ENCODE data around the gene LITAFD.
"Not testable (repeated sequence)": the region's sequence is repeated elsewhere in the genome, so short reads cannot be mapped to it uniquely, and the experiment has no call there.

LITAFD gene

GRCh38 chr16:8869212-8869987 is 12.8 kb upstream of the LITAFD start:
- DNase-seq (ENCODE audit: extremely low spot score, insufficient read length, low read depth) (no peak), FAIRE-seq (no peak)

GRCh38 chr16:8869988-8870241 is 12.2 kb upstream of the LITAFD start:
- not testable (repeated sequence) for FAIRE-seq; DNase-seq (ENCODE audit: extremely low spot score, insufficient read length, low read depth)

- FAIRE-seq = no peak
- DNase-seq (ENCODE audit: extremely low spot score, insufficient read length, low read depth) = no peak
Observed at GRCh38 chr16:8872071-8872470, 10.1 kb upstream of the LITAFD start.

- no peak for DNase-seq (ENCODE audit: extremely low spot score, insufficient read length, low read depth)
- FAIRE-seq = no peak
Observed at GRCh38 chr16:8872967-8873865, 8.9 kb upstream of the LITAFD start.

- DNase-seq (ENCODE audit: extremely low spot score, insufficient read length, low read depth); FAIRE-seq: not testable (repeated sequence)
Observed at GRCh38 chr16:8873866-8874195, 8.3 kb upstream of the LITAFD start.

- DNase-seq (ENCODE audit: extremely low spot score, insufficient read length, low read depth) (no peak), FAIRE-seq (no peak)
Observed at GRCh38 chr16:8874388-8874787, 7.8 kb upstream of the LITAFD start.

GRCh38 chr16:8875317-8875716 is 6.8 kb upstream of the LITAFD start:
- DNase-seq (ENCODE audit: extremely low spot score, insufficient read length, low read depth); FAIRE-seq: not testable (repeated sequence)

GRCh38 chr16:8877894-8878522 is 4.1 kb upstream of the LITAFD start:
- DNase-seq (ENCODE audit: extremely low spot score, insufficient read length, low read depth) = no peak
- FAIRE-seq = no peak

- DNase-seq (ENCODE audit: extremely low spot score, insufficient read length, low read depth) (no peak), FAIRE-seq (no peak)
Observed at GRCh38 chr16:8878523-8878911, 3.6 kb upstream of the LITAFD start.

GRCh38 chr16:8880839-8881510 is 1.2 kb upstream of the LITAFD start:
- no peak for DNase-seq (ENCODE audit: extremely low spot score, insufficient read length, low read depth)
- FAIRE-seq = no peak

GRCh38 chr16:8882725-8883377 is 700 bp downstream of the LITAFD start:
- DNase-seq (ENCODE audit: extremely low spot score, insufficient read length, low read depth) (no peak), FAIRE-seq (no peak)

GRCh38 chr16:8885674-8886592 is 3.8 kb downstream of the LITAFD start:
- no peak for DNase-seq (ENCODE audit: extremely low spot score, insufficient read length, low read depth)
- FAIRE-seq = no peak

GRCh38 chr16:8886593-8887430 is 4.7 kb downstream of the LITAFD start:
- no peak for FAIRE-seq
- no peak for DNase-seq (ENCODE audit: extremely low spot score, insufficient read length, low read depth)

GRCh38 chr16:8887431-8887765 is 5.2 kb downstream of the LITAFD start:
- no peak for DNase-seq (ENCODE audit: extremely low spot score, insufficient read length, low read depth)
- FAIRE-seq = no peak

- FAIRE-seq = no peak
- DNase-seq (ENCODE audit: extremely low spot score, insufficient read length, low read depth) = no peak
Observed at GRCh38 chr16:8887952-8888560, 5.9 kb downstream of the LITAFD start.

GRCh38 chr16:8888951-8889892 is 7.1 kb downstream of the LITAFD start:
- no peak for FAIRE-seq
- no peak for DNase-seq (ENCODE audit: extremely low spot score, insufficient read length, low read depth)
